ENCODE measurements around the gene CLEC4F. TPM values are rescaled to one million over a fixed set of nuclear protein-coding genes. Genes with fewer than 3 reads are reported as not detected.

Gene CLEC4F
- total and polyA plus RNA-seq, 2 donors (not counting 3 experiments of a cell fraction or from before 2014, with no cell fraction given) = not detected

DNA sequence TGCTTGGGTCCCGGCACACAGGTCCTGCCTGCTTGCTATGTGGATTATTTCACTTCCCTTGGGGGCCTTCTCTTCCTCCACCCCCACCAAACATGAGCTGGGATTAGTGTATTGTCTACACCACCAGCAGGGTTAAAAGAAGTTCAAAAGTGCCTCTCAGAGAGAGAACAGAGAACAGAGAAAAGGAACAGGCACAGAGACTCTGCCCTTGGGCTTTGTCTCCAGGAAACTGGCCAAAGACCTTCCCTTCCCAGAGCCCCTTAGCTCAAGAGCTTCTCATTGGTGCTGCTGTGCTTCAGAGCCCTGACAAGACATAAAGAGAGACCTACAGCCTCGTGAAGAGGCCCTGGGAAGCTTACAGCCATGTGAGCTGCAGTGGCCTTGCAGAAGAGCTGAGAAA is 22.9 kb downstream of the CLEC4F start:
- POLR2A ChIA-PET = no interaction called here
- Histone ChIP-seq H3K27me3 (ENCODE audit: control insufficient read depth in 2 of 2, insufficient read depth in 2 of 2, low read length in 2 of 2) (peaks cover 19 to 22% of the 10 kb centered on the region in 2 experiments), H3K4me2 (ENCODE audit: insufficient read depth, low read length) (no peak overlapping the region), H3K9ac (replicated peaks; ENCODE audit: extremely low read depth, insufficient read depth, low read length) (no peak overlapping the region), H3K36me3 (ENCODE audit: control insufficient read depth in 2 of 2, extremely low read depth in 1 of 2, insufficient read depth in 2 of 2, low read length in 2 of 2) (no peaks in the 10 kb centered on the region), H4K20me1 (replicated peaks; ENCODE audit: control insufficient read depth, extremely low read depth, insufficient read depth, low read length) (no peaks in the 10 kb centered on the region), H3K79me2 (ENCODE audit: control insufficient read depth, insufficient read depth, low read length) (no peaks in the 10 kb centered on the region), H3K9me1 (replicated peaks; ENCODE audit: control insufficient read depth, extremely low read depth, insufficient read depth, low read length) (no peaks in the 10 kb centered on the region), H3K27ac (ENCODE audit: insufficient read depth, low read depth, low read length) (no peak overlapping the region), H3K4me3 (replicated peaks in 1 of 3; ENCODE audit: insufficient read depth in 1 of 3, low read depth in 1 of 3, low read length in 3 of 3) (no peak overlapping the region), H3K4me1 (ENCODE audit: control insufficient read depth, extremely low read depth, insufficient read depth, low read length) (no peaks in the 10 kb centered on the region), H2AFZ (ENCODE audit: low read depth, low read length) (no peak overlapping the region), H3K9me3 (replicated peaks; ENCODE audit: control insufficient read depth, insufficient read depth, low read length) (no peaks in the 10 kb centered on the region)
- dilution Hi-C loops (cut with MboI; ENCODE audit: extremely low pct_ligation_motif_present, low sequenced_read_pairs) = no loop called here
- CTCF ChIA-PET = interaction anchor here (1.7 to 1.9 kb wide), 2 partner anchors 9 to 151 kb away, joined by 4 to 7 read pairs; no protein-coding TSS in a partner anchor
- TF ChIP-seq POLR2A (IDR thresholded peaks at IDR 0.05; ENCODE audit: low read depth, low read length) (no peak), GATA2 (IDR thresholded peaks at IDR 0.05; ENCODE audit: insufficient read depth, insufficient read length, low read depth, low read length) (no peak), EZH2 (IDR thresholded peaks at IDR 0.05; ENCODE audit: borderline replicate concordance, low read depth, low read length, severe bottlenecking) (no peak)
- TF ChIP-seq, protein P1, sequence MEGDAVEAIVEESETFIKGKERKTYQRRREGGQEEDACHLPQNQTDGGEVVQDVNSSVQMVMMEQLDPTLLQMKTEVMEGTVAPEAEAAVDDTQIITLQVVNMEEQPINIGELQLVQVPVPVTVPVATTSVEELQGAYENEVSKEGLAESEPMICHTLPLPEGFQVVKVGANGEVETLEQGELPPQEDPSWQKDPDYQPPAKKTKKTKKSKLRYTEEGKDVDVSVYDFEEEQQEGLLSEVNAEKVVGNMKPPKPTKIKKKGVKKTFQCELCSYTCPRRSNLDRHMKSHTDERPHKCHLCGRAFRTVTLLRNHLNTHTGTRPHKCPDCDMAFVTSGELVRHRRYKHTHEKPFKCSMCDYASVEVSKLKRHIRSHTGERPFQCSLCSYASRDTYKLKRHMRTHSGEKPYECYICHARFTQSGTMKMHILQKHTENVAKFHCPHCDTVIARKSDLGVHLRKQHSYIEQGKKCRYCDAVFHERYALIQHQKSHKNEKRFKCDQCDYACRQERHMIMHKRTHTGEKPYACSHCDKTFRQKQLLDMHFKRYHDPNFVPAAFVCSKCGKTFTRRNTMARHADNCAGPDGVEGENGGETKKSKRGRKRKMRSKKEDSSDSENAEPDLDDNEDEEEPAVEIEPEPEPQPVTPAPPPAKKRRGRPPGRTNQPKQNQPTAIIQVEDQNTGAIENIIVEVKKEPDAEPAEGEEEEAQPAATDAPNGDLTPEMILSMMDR (IDR thresholded peaks at IDR 0.05; ENCODE audit: extremely low read depth in 1 of 2, insufficient read depth in 1 of 2, low read depth in 1 of 2, low read length in 2 of 2) = no peak
- DNase-seq (ENCODE audit: low read depth, low spot score) (no peak), FAIRE-seq (no peak)
- BruUV-seq (replicated peaks) = no TSS peak
- intact Hi-C loops (cut with micrococcal nuclease) = no loop called here

DNA sequence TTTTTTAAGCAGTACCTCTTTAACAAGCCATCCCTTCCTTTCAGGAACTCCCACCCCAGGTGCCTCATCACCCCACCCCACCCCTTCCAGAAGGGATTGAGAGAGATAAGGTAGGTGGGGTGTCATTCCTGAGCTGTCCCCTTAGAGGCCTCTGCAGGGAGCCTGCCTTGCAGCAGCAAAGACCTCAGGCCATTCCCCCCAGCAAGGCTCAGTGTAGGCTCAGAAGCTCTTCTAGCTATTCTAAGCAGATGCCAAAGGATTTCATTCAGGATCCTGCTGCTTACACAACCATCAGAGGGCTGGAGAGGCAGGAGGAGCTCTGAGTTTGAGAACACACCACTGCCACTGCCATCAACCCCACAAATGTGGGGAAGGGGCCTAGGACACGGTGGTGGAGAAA is 24.1 kb downstream of the CLEC4F start:
- BruUV-seq (replicated peaks) = no TSS peak
- no peak overlapping the region for H2AFZ ChIP-seq (ENCODE audit: low read depth, low read length)
- H4K20me1 ChIP-seq (replicated peaks; ENCODE audit: control insufficient read depth, extremely low read depth, insufficient read depth, low read length) = no peaks in the 10 kb centered on the region
- no peaks in the 10 kb centered on the region for H3K9me1 ChIP-seq (replicated peaks; ENCODE audit: control insufficient read depth, extremely low read depth, insufficient read depth, low read length)
- no peaks in the 10 kb centered on the region for H3K79me2 ChIP-seq (ENCODE audit: control insufficient read depth, insufficient read depth, low read length)
- no peak for FAIRE-seq
- POLR2A ChIA-PET = no interaction called here
- H3K27ac ChIP-seq (ENCODE audit: insufficient read depth, low read depth, low read length) = no peak overlapping the region
- H3K4me3 ChIP-seq (replicated peaks in 1 of 3; ENCODE audit: insufficient read depth in 1 of 3, low read depth in 1 of 3, low read length in 3 of 3) = no peak overlapping the region
- no peaks in the 10 kb centered on the region for H3K9me3 ChIP-seq (replicated peaks; ENCODE audit: control insufficient read depth, insufficient read depth, low read length)
- H3K4me1 ChIP-seq (ENCODE audit: control insufficient read depth, extremely low read depth, insufficient read depth, low read length) = no peaks in the 10 kb centered on the region
- no peak overlapping the region for H3K9ac ChIP-seq (replicated peaks; ENCODE audit: extremely low read depth, insufficient read depth, low read length)
- dilution Hi-C loops (cut with MboI; ENCODE audit: extremely low pct_ligation_motif_present, low sequenced_read_pairs) (no loop called here), intact Hi-C loops (cut with micrococcal nuclease) (no loop called here)
- TF ChIP-seq, protein P2, sequence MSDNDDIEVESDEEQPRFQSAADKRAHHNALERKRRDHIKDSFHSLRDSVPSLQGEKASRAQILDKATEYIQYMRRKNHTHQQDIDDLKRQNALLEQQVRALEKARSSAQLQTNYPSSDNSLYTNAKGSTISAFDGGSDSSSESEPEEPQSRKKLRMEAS (IDR thresholded peaks at IDR 0.05; ENCODE audit: insufficient read depth, insufficient read length) = no peak
- TF ChIP-seq FOS (IDR thresholded peaks at IDR 0.05; ENCODE audit: borderline replicate concordance, insufficient read depth, low read length) (no peak), EZH2 (IDR thresholded peaks at IDR 0.05; ENCODE audit: borderline replicate concordance, low read depth, low read length, severe bottlenecking) (no peak), GATA2 (IDR thresholded peaks at IDR 0.05; ENCODE audit: insufficient read depth, insufficient read length, low read depth, low read length) (no peak), POLR2A (IDR thresholded peaks at IDR 0.05; ENCODE audit: low read depth, low read length) (no peak), MYC (IDR thresholded peaks at IDR 0.05; ENCODE audit: low read depth, low read length) (no peak)
- no peak overlapping the region for H3K4me2 ChIP-seq (ENCODE audit: insufficient read depth, low read length)
- H3K36me3 ChIP-seq (ENCODE audit: control insufficient read depth in 2 of 2, extremely low read depth in 1 of 2, insufficient read depth in 2 of 2, low read length in 2 of 2) = no peaks in the 10 kb centered on the region
- CTCF ChIA-PET = interaction anchor here (1.7 to 1.9 kb wide), 2 partner anchors 8 to 152 kb away, joined by 4 to 7 read pairs; no protein-coding TSS in a partner anchor
- DNase-seq (ENCODE audit: low read depth, low spot score) = no peak
- peaks cover 25 to 28% of the 10 kb centered on the region in 2 experiments for H3K27me3 ChIP-seq (ENCODE audit: control insufficient read depth in 2 of 2, insufficient read depth in 2 of 2, low read length in 2 of 2)
